Gastrocnemius medialis (tissue), 4 donors: ENCODE data around the gene CMTM6.

Experiments
- POLR2A ChIP-seq, 2 donors: fragments of 450-650 bp; IDR thresholded peaks; one replicate each; pipeline ENCODE4 v1.6.1; 2017; ENCODE audit warnings: antibody characterized with exemption in 2 of 2, mild to moderate bottlenecking in 2 of 2, moderate library complexity in 2 of 2
- TF ChIP-seq, protein P1 (sequence below), 5 experiments: fragments of 450-650 bp in 3 of 5; fragments of 200-600 bp in 2 of 5; sonication (generic) in 2 of 5; IDR thresholded peaks in 4 of 5; conservative IDR thresholded peaks in 1 of 5; 1 replicate in 4 of 5; 2 replicates in 1 of 5; pipeline ENCODE4 v1.5.1; 2016 to 2019; ENCODE audit warnings: antibody characterized with exemption in 5 of 5, mild to moderate bottlenecking in 3 of 5, moderate library complexity in 3 of 5

- TF ChIP-seq POLR2A (IDR thresholded peaks at IDR 0.05) = no peak
- TF ChIP-seq, protein P1, sequence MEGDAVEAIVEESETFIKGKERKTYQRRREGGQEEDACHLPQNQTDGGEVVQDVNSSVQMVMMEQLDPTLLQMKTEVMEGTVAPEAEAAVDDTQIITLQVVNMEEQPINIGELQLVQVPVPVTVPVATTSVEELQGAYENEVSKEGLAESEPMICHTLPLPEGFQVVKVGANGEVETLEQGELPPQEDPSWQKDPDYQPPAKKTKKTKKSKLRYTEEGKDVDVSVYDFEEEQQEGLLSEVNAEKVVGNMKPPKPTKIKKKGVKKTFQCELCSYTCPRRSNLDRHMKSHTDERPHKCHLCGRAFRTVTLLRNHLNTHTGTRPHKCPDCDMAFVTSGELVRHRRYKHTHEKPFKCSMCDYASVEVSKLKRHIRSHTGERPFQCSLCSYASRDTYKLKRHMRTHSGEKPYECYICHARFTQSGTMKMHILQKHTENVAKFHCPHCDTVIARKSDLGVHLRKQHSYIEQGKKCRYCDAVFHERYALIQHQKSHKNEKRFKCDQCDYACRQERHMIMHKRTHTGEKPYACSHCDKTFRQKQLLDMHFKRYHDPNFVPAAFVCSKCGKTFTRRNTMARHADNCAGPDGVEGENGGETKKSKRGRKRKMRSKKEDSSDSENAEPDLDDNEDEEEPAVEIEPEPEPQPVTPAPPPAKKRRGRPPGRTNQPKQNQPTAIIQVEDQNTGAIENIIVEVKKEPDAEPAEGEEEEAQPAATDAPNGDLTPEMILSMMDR (IDR thresholded peaks at IDR 0.05 in 4 of 5, conservative IDR thresholded peaks at IDR 0.05 in 1 of 5) = no peak
These were observed 66.5 kb downstream of the CMTM6 start for GRCh38 chr3:32435911-32436815.
